NCI-H345 treated with DMSO at 0.1 percent for 48 hours (cell line): ENCODE results near the gene ZNF143.

ENCODE experiments used
- DNase-seq: peaks from one replicate; lab custom pipeline; 2025; ENCODE audit not compliant: unreplicated experiment; lab: John Stamatoyannopoulos, UW

The ZNF143 gene

DNA sequence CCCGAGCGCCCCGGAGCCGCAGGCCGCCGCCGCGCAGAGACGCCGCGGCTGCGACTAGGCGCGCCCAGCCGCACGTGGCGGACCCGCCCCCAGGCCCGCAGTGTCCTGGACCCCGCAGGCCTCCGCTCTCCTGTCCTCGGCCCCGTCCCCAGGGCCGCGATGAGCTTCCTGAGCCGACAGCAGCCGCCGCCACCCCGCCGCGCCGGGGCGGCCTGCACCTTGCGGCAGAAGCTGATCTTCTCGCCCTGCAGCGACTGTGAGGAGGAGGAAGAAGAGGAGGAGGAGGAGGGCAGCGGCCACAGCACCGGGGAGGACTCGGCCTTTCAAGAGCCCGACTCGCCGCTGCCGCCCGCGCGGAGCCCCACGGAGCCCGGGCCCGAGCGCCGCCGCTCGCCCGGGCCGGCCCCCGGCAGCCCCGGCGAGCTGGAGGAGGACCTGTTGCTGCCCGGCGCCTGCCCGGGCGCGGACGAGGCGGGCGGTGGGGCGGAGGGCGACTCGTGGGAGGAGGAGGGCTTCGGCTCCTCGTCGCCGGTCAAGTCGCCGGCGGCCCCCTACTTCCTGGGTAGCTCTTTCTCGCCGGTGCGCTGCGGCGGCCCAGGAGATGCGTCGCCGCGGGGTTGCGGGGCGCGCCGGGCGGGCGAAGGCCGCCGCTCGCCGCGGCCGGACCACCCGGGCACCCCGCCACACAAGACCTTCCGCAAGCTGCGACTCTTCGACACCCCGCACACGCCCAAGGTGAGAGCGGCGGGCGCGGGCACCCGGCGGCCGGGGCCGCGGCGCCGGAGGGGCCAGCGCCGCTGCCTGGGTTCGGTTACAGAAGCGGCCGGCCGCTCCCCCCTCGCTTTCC, 113.2 kb downstream of the ZNF143 start:
- no peak for DNase-seq

DNA sequence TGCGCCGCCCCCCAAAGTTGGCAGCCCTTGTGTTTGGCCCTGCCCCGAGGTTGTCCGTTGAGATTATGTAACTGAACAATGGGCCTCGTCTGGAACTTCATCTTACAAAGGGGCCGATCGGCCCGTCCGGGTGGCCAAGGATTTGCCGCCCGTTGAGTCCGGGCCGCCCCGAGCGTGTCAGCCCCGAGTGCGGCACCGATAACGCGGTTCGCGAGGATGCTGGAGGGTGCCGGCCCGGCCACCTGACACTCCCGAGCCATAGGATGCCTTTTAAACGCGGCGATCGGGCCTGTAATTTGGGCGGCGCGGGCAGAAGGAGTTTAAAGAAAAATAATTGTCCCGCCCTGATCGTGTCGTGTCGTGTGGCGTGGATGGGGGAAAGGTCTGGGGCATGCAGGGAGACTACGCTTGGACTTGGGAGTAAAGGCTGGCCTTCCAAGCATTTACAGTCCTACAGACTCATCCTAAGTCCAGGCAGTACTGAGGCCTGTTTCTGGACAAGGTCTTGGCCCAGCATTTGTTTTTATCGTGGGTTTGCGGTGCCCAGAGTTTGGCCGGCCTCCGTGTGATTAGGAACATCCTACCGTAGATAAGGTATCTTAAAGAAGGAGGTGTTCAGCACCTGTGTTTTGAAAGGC, 113.9 kb downstream of the ZNF143 start:
- DNase-seq, result no peak

DNA sequence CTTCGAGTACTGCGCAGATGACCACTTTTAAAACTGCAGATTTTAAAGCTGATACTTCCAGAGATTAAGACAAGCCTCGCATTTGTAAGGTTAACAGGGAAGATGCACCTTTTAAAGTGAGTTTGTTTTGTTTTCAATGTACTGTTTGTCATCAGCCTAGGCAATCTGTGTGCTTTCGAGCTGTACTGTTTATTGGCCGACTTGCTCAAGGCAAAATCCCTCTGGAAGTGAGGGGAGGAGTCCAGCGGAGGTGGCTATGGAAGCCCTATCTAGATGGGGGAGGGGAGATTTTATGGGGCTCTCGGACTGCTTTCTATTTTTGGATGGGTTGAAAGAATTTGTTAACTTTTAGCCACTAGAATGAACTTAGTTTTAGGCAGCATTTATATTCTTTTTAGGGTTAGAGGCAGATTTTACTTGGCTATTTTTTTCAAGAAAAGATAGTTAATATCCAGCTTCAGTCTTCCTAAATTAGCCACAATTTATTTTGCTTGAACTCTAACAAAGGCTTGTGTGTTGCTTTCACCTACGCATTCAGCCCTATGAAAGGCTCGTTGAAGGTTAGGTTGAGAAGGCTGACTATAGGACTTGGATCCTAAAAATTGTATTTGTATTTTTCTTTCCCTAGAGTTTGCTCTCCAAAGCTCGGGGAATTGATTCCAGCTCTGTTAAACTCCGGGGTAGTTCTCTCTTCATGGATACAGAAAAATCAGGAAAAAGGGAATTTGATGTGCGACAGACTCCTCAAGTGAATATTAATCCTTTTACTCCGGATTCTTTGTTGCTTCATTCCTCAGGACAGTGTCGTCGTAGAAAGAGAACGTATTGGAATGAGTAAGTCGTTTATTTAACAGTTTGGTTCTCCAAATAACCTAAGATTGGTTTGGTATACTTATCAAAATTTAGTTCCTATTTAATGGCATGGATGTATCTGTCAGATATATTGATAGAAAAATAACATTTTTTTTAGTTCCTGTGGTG, 114.7 kb downstream of the ZNF143 start:
- peak; percentile 30 for DNase-seq

DNA sequence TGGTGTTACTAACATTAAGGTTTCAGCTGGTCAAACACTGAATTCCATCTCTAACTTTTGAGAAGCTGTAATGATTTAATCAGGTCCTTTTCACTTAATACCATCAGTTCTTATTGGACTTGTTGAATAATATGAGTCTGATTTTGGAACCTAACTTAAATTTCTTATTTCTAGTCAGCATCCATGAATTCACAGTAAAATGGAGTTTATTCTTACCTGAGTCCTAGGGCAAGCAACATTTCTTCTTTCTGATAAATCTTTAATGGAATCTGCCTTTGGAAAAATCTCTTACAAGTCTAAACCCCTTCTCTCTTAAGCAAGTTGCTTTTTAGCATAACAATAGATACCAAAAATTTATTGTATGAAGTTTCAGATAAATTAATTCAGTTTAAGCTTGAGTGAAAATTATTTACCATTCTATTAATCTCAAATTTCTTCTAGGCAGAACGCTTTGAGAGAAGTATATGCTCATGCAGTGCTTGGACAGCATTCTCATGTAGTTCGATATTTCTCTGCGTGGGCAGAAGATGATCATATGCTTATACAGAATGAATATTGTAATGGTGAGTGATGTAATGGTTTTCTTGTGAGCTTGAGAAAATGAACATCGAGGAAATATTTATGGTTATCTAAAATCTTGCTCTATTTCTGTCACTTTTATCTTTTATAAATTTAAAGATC, 116.0 kb downstream of the ZNF143 start:
- DNase-seq, result no peak

DNA sequence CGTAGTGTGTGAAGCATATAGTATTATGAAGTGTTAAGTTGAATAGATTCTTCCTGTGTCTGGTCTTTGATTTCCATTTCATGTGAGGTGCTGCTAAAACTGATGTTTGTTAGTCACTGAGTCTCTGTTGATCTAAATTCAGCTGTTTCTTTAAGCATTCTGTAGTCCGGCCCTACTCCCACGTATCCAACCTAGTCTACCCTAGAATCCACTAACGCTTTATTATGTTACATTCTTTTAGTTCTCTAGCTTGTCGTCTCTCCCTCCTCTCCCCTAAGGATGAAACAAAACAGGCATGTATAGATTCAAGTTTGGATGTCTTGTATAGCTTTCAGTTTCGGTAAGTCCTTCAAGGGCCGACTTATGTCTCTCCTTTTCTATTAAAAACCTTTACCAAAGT, 116.7 kb downstream of the ZNF143 start:
- no peak for DNase-seq
